Testis (tissue), 2 donors: ENCODE data around the gene DNAJA2.

ENCODE experiments used
- CTCF ChIP-seq, 3 experiments: fragments of 450-650 bp in 2 of 3; fragments of 200-600 bp in 1 of 3; sonication (generic) in 1 of 3; IDR thresholded peaks; one replicate each; pipeline ENCODE4 v1.5.1; 2016 to 2019; ENCODE audit warnings: antibody characterized with exemption in 3 of 3, mild to moderate bottlenecking in 2 of 3, moderate library complexity in 1 of 3
- POLR2A ChIP-seq: fragments of 450-650 bp; IDR thresholded peaks from one replicate; pipeline ENCODE4 v1.6.1; 2017; ENCODE audit warnings: antibody characterized with exemption, mild to moderate bottlenecking, moderate library complexity

GRCh38 chr16:46947900-46948547, 25.4 kb downstream of the DNAJA2 start:
- TF ChIP-seq CTCF (IDR thresholded peaks at IDR 0.05) (peak; percentile 36 to 43 (median 39)), POLR2A (no peak)
